OCI-LY1 (cell line): ENCODE results near the gene FBXO34.
"Not testable (repeated sequence)": the region's sequence is repeated elsewhere in the genome, so short reads cannot be mapped to it uniquely, and the experiment has no call there.

Experiments used
- H2AFZ ChIP-seq: fragments of 200-600 bp; sonication (generic), shearing (Covaris generic); 2 replicates; pipeline ENCODE4 v1.6.0; 2014; ENCODE audit warnings: antibody characterized with exemption, mild to moderate bottlenecking, low read length
- H3F3A ChIP-seq: fragments of 200-600 bp; sonication (generic), shearing (Covaris generic); 2 replicates; pipeline ENCODE4 v1.6.0; 2014; ENCODE audit warnings: mild to moderate bottlenecking, antibody characterized with exemption, low read length, moderate library complexity; ENCODE audit not compliant: insufficient read depth
- H3K27ac ChIP-seq: fragments of 200-600 bp; sonication (generic); 2 replicates; pipeline ENCODE4 v1.5.1; 2014; ENCODE audit warnings: low read length, mixed run types, mild to moderate bottlenecking, low read depth; ENCODE audit not compliant: poor library complexity, severe bottlenecking
- H3K27me3 ChIP-seq: fragments of 200-600 bp; sonication (generic); 2 replicates; pipeline ENCODE4 v1.6.0; 2014; ENCODE audit warnings: antibody characterized with exemption, mild to moderate bottlenecking, low read length, moderate library complexity; ENCODE audit not compliant: insufficient read depth
- H3K36me3 ChIP-seq: fragments of 200-600 bp; sonication (generic); 2 replicates; pipeline ENCODE4 v1.6.1; 2014; ENCODE audit warnings: mild to moderate bottlenecking, antibody characterized with exemption, low read length, moderate library complexity, mixed read lengths; ENCODE audit not compliant: insufficient read depth
- H3K4me1 ChIP-seq: fragments of 200-600 bp; sonication (generic); 2 replicates; pipeline ENCODE4 v1.5.1; 2014; ENCODE audit warnings: mild to moderate bottlenecking, low read length, moderate library complexity; ENCODE audit not compliant: insufficient read depth, severe bottlenecking
- H3K4me2 ChIP-seq: fragments of 200-600 bp; sonication (generic), shearing (Covaris generic); 2 replicates; pipeline ENCODE4 v1.6.1; 2014; ENCODE audit warnings: low read length
- H3K4me3 ChIP-seq: fragments of 200-600 bp; sonication (generic); 2 replicates; pipeline ENCODE4 v1.5.1; 2014; ENCODE audit warnings: low read length, low read depth, mild to moderate bottlenecking, mixed read lengths; ENCODE audit not compliant: poor library complexity, severe bottlenecking
- H3K79me2 ChIP-seq: fragments of 200-600 bp; shearing (Covaris generic); 2 replicates; pipeline ENCODE4 v1.6.1; 2016; ENCODE audit warnings: mixed run types, low read length, mixed read lengths; ENCODE audit not compliant: insufficient read depth
- H3K9ac ChIP-seq: fragments of 200-600 bp; sonication (generic), shearing (Covaris generic); 2 replicates; pipeline ENCODE4 v1.6.1; 2014; ENCODE audit warnings: mild to moderate bottlenecking, low read length, mixed read lengths
- H3K9me2 ChIP-seq: fragments of 200-600 bp; sonication (generic), shearing (Covaris generic); 2 replicates; pipeline ENCODE4 v1.6.1; 2014; ENCODE audit warnings: low read depth, mild to moderate bottlenecking, low read length, mixed read lengths
- H3K9me3 ChIP-seq: fragments of 200-600 bp; shearing (Covaris generic); 2 replicates; pipeline ENCODE4 v1.6.1; 2014; ENCODE audit warnings: low read length, mixed read lengths
- H4K20me1 ChIP-seq: fragments of 200-600 bp; sonication (generic), shearing (Covaris generic); 2 replicates; pipeline ENCODE4 v1.6.0; 2016; ENCODE audit warnings: mild to moderate bottlenecking, low read length; ENCODE audit not compliant: insufficient read depth
- EZH2 ChIP-seq: fragments of 200-600 bp; sonication (generic), shearing (Covaris generic); IDR thresholded peaks from 2 replicates; pipeline ENCODE4 v1.8.0; 2017; ENCODE audit warnings: borderline replicate concordance, mixed run types, mild to moderate bottlenecking, antibody characterized with exemption, low read length, moderate library complexity, mixed read lengths
- TF ChIP-seq, protein P1 (sequence below): fragments of 200-600 bp; sonication (generic), shearing (Covaris generic); IDR thresholded peaks from 2 replicates; pipeline ENCODE4 v1.5.1; 2017; ENCODE audit warnings: mild to moderate bottlenecking, antibody characterized with exemption, low read length, moderate library complexity, mixed read lengths

FBXO34 gene

DNA sequence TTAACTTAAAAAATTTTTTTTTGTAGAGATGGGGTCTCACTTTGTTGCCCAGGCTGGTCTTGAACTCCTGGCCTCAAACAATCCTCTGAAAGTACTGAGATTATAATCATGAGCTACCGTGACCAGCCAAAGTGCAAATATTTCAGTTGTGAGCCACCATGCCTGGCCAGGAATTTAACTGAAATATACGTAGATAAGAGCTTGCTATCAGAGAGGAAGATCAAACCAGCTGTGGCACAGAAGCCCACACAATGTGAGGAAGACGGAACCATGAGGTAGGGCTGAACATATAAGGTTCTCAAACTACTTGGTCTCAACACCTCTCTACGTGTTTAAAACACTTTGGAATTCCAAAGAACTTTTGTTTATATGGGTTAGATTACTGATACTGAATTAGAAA, 111.3 kb downstream of the FBXO34 start:
- no peaks in the 10 kb centered on the region for H3F3A ChIP-seq
- no peak overlapping the region for H3K27ac ChIP-seq
- peaks cover 24% of the 10 kb centered on the region; the same call in 1 of the 2 replicates for H3K36me3 ChIP-seq
- no peaks in the 10 kb centered on the region for H3K9me2 ChIP-seq
- no peaks in the 10 kb centered on the region for H4K20me1 ChIP-seq
- H3K27me3 ChIP-seq: no peaks in the 10 kb centered on the region
- no peak overlapping the region for H3K9ac ChIP-seq
- no peaks in the 10 kb centered on the region for H3K79me2 ChIP-seq
- no peak overlapping the region for H2AFZ ChIP-seq
- H3K4me1 ChIP-seq: no peaks in the 10 kb centered on the region
- no peak overlapping the region for H3K4me2 ChIP-seq
- no peak overlapping the region for H3K4me3 ChIP-seq
- H3K9me3 ChIP-seq: no peaks in the 10 kb centered on the region
- TF ChIP-seq, protein P1, sequence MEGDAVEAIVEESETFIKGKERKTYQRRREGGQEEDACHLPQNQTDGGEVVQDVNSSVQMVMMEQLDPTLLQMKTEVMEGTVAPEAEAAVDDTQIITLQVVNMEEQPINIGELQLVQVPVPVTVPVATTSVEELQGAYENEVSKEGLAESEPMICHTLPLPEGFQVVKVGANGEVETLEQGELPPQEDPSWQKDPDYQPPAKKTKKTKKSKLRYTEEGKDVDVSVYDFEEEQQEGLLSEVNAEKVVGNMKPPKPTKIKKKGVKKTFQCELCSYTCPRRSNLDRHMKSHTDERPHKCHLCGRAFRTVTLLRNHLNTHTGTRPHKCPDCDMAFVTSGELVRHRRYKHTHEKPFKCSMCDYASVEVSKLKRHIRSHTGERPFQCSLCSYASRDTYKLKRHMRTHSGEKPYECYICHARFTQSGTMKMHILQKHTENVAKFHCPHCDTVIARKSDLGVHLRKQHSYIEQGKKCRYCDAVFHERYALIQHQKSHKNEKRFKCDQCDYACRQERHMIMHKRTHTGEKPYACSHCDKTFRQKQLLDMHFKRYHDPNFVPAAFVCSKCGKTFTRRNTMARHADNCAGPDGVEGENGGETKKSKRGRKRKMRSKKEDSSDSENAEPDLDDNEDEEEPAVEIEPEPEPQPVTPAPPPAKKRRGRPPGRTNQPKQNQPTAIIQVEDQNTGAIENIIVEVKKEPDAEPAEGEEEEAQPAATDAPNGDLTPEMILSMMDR: no peak
- no peak for TF ChIP-seq EZH2

DNA sequence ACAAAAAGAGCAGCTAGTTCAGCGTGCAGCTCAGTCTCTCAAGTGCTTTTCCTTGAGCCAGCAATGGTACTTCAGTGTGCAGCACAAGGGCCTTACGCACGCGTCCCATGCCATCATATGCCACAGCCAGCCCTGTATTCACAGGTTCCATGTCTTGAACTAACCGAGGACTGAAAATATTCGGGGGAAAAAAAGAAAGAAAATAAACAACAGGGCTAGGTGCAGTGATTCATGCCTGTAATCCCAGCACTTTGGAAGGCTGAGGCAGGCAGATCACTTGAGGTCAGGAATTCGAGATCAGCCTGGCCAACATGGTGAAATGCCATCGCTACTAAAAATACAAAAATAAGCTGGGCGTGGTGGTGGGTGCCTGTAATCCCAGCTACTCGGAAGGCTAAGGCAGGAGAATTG, 111.8 kb downstream of the FBXO34 start:
- H3K4me3 ChIP-seq, H3K27ac ChIP-seq, H3F3A ChIP-seq, H3K79me2 ChIP-seq, H3K9ac ChIP-seq, H3K27me3 ChIP-seq, H3K9me3 ChIP-seq, H3K9me2 ChIP-seq, H3K4me2 ChIP-seq, H3K4me1 ChIP-seq, H2AFZ ChIP-seq, H4K20me1 ChIP-seq: not testable (repeated sequence)
- H3K36me3 ChIP-seq: peaks cover 22% of the 10 kb centered on the region; the same call in 1 of the 2 replicates

DNA sequence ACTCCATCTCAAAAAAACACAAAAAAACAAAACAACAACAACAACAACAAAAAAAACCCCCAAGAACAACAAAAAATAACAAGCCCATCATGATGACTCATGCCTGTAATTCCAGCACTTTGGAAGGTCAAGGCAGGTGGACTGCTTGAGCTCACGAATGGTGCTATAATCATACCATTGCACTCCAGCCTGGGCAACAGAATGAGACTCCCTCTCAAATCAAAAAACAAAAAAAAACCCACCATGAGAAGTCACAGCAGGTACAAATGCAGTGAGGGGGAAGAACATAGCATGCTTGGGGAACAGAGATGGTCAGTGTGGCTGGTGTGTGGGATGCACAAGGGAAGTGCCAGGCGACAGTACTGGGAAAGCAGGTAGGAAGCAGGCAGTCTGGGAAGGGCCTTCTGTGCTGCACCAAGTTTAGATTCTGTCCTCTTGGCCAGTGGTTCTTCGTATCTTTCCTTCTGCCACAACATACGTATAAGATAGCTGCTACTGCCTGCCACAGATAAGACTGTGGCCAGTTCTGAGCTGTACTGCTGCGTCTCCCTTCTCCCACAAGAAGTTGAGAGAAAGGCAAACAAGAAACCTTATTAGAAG, 112.4 kb downstream of the FBXO34 start:
- Histone ChIP-seq H3F3A (no peaks in the 10 kb centered on the region), H3K36me3 (peaks cover 22% of the 10 kb centered on the region; the same call in 1 of the 2 replicates), H3K9ac (no peak overlapping the region), H3K4me2 (no peak overlapping the region), H3K4me3 (no peak overlapping the region), H3K9me3 (no peaks in the 10 kb centered on the region), H3K79me2 (no peaks in the 10 kb centered on the region), H2AFZ (no peak overlapping the region), H3K27ac (no peak overlapping the region), H4K20me1 (no peaks in the 10 kb centered on the region), H3K9me2 (no peaks in the 10 kb centered on the region), H3K27me3 (no peaks in the 10 kb centered on the region), H3K4me1 (no peaks in the 10 kb centered on the region)
- TF ChIP-seq, protein P1: no peak
- TF ChIP-seq EZH2: no peak

DNA sequence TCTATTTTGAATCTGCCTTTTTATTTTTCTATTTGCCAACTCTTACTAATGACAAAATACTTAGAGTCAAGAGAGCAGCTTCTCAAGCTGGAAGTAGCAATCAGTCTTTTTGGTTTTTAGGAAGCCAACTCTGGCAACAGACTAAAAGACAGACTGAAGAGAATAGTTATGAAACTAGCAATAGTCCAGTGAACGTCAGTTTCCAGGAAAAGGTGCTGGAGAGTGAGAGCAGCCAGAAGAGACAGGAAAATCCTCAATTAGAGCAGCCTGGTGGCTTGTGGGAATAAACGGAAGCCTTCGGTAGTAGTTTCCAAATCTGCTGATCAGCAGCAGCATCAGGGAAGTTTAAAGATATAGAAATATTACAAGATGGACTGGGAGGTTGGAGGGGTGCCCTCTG, 113.3 kb downstream of the FBXO34 start:
- no peak overlapping the region for H3K27ac ChIP-seq
- no peak overlapping the region for H3K4me2 ChIP-seq
- TF ChIP-seq EZH2: no peak
- TF ChIP-seq, protein P1: no peak
- no peaks in the 10 kb centered on the region for H3K9me2 ChIP-seq
- H3F3A ChIP-seq: no peaks in the 10 kb centered on the region
- H4K20me1 ChIP-seq: no peaks in the 10 kb centered on the region
- no peaks in the 10 kb centered on the region for H3K4me1 ChIP-seq
- H3K9ac ChIP-seq: no peak overlapping the region
- no peak overlapping the region for H3K4me3 ChIP-seq
- peaks cover 24% of the 10 kb centered on the region; the same call in 1 of the 2 replicates for H3K36me3 ChIP-seq
- no peaks in the 10 kb centered on the region for H3K79me2 ChIP-seq
- no peaks in the 10 kb centered on the region for H3K9me3 ChIP-seq
- H2AFZ ChIP-seq: no peak overlapping the region
- H3K27me3 ChIP-seq: no peaks in the 10 kb centered on the region
